ENCODE data around the gene CLCN2. TPM values are rescaled to one million over a fixed set of nuclear protein-coding genes. Genes with fewer than 3 reads are reported as not detected.

CLCN2 gene
- total RNA-seq, 1 donor from 2014 or later = 3.6 TPM

- DNase-seq (ENCODE audit: extremely low read depth, low read depth, low spot score) = no peak
These were observed 20.1 kb upstream of the CLCN2 start for GRCh38 chr3:184381261-184382224.

GRCh38 chr3:184380627-184381260, 19.3 kb upstream of the CLCN2 start:
- no peak for DNase-seq (ENCODE audit: extremely low read depth, low read depth, low spot score)

GRCh38 chr3:184380185-184380626, 18.8 kb upstream of the CLCN2 start:
- no peak for DNase-seq (ENCODE audit: extremely low read depth, low read depth, low spot score)

- DNase-seq (ENCODE audit: extremely low read depth, low read depth, low spot score) = no peak
These were observed 18.2 kb upstream of the CLCN2 start, which contains the start of gene CHRD for GRCh38 chr3:184379358-184380184. Gene CHRD (plus strand): TSS chr3:184380054. CDS start chr3:184380319, 265 bp downstream.

- DNase-seq (ENCODE audit: extremely low read depth, low read depth, low spot score) = no peak
These were observed 17.4 kb upstream of the CLCN2 start for GRCh38 chr3:184378651-184379357.

GRCh38 chr3:184377882-184378445, 16.6 kb upstream of the CLCN2 start, which contains the start of gene THPO:
Gene THPO (minus strand): TSS chr3:184378207. CDS start chr3:184376259, 1,948 bp downstream.
- DNase-seq (ENCODE audit: extremely low read depth, low read depth, low spot score) = no peak

- no peak for DNase-seq (ENCODE audit: extremely low read depth, low read depth, low spot score)
These were observed 16.0 kb upstream of the CLCN2 start for GRCh38 chr3:184377374-184377773.

GRCh38 chr3:184375747-184376461, 14.5 kb upstream of the CLCN2 start:
- DNase-seq (ENCODE audit: extremely low read depth, low read depth, low spot score) = no peak

- DNase-seq (ENCODE audit: extremely low read depth, low read depth, low spot score) = no peak
These were observed 12.0 kb upstream of the CLCN2 start for GRCh38 chr3:184373422-184373821.

GRCh38 chr3:184372911-184373310, 11.5 kb upstream of the CLCN2 start:
- DNase-seq (ENCODE audit: extremely low read depth, low read depth, low spot score) = no peak

- DNase-seq (ENCODE audit: extremely low read depth, low read depth, low spot score) = no peak
These were observed 11.0 kb upstream of the CLCN2 start for GRCh38 chr3:184372296-184372821.

- peak; percentile 70 for DNase-seq (ENCODE audit: extremely low read depth, low read depth, low spot score)
These were observed 10.2 kb upstream of the CLCN2 start for GRCh38 chr3:184371570-184372018.

- peak; percentile 47 for DNase-seq (ENCODE audit: extremely low read depth, low read depth, low spot score)
These were observed 7.3 kb upstream of the CLCN2 start for GRCh38 chr3:184368586-184369183.

- DNase-seq (ENCODE audit: extremely low read depth, low read depth, low spot score) = no peak
These were observed 6.7 kb upstream of the CLCN2 start for GRCh38 chr3:184368116-184368515.

GRCh38 chr3:184366619-184367289, 5.3 kb upstream of the CLCN2 start:
- DNase-seq (ENCODE audit: extremely low read depth, low read depth, low spot score) = no peak

GRCh38 chr3:184362668-184363546, 1.5 kb upstream of the CLCN2 start:
- peak; percentile 81 for DNase-seq (ENCODE audit: extremely low read depth, low read depth, low spot score)
